HG02840 (cell line): ENCODE data around the gene PDK1.
"Not testable (repeated sequence)": the region's sequence is repeated elsewhere in the genome, so short reads cannot be mapped to it uniquely, and the experiment has no call there.

ENCODE experiments used
- ATAC-seq: cut with Tn5 transposase; IDR thresholded peaks from one replicate; pipeline ENCODE4 v1.9.1; 2021; ENCODE audit warnings: mild to moderate bottlenecking, moderate library complexity, moderate number of reproducible peaks; ENCODE audit not compliant: unreplicated experiment, low FRiP score

Gene PDK1

GRCh38 chr2:172555522-172556283, at the start of gene PDK1:
TSS of gene PDK1 (plus strand) at chr2:172556090. CDS start at chr2:172556151, 61 bp downstream.
- ATAC-seq, result peak; percentile 85

GRCh38 chr2:172507199-172507598, 48.7 kb upstream of the PDK1 start:
- no peak for ATAC-seq

DNA sequence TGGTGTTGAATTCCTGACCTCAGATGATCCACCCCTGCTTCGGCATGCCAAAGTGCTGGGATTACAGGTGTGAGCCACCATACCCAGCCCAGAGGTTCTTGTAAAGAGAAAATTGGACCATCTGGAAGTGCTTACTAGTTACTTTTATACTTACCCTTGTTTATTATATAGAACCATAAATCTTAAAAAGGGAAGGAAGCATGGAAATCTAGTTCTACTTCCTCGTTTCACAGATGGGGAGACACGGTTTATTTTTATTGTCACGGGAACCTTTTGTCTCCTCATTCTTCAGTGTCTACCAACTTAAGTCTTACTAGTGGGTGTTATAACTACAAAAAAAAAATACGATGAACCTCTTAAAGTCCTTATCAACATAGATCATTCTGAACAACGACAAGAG, 45.8 kb upstream of the PDK1 start:
- no peak for ATAC-seq

- ATAC-seq, result no peak
These were observed 45.3 kb upstream of the PDK1 start for GRCh38 chr2:172510548-172510947.

DNA sequence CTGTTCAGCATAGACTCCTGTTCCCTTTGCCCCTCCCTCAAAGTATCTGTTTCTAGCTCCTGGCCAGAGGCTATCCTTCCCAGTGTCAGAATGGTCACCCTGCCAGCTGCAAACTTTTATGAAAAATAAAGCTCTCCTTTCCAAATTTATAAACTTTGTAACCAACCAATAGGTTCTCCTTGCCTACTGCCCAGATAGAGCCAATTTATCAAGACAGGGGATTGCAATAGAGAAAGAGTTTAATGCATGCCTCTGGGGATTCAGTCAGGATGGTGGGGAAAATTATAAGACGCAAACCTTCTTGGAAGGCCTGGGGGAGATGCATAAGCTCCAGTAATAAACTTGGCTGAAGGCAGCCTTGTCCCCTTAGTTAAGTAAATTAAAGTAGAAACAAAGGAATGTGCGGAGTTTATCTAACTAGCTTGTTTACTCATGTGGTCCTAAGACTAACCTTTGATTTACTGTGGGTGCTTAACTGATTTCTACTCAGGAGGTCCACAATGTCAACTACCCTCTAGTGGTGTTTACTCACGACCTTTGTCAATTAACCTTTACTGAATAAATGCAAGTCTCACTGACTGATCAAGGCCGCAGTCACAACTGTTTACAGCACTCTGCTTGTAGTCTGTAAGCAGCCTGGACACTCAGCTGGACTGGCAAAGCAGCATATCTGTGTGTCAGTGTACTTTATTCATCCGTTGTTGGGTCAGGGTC, 42.9 kb upstream of the PDK1 start:
- no peak for ATAC-seq

DNA sequence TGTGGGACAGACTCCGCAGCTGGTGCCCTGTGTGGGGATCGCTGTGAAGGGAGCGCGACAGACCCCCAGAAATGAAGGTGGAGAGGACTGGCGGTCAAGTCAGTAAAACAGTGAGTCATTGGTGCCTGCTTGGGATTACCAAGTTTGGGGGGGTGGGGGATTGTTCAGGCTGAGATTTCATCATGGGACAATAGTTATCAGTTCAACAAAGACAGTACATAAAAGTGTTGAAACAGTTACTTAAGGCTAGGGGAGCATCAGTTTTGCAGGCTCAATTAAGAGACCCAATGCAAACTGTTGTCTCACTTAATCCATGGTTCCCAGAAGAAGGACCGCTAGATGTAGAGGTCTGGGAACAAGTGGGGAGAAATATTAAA, 42.4 kb upstream of the PDK1 start:
- ATAC-seq, result no peak

DNA sequence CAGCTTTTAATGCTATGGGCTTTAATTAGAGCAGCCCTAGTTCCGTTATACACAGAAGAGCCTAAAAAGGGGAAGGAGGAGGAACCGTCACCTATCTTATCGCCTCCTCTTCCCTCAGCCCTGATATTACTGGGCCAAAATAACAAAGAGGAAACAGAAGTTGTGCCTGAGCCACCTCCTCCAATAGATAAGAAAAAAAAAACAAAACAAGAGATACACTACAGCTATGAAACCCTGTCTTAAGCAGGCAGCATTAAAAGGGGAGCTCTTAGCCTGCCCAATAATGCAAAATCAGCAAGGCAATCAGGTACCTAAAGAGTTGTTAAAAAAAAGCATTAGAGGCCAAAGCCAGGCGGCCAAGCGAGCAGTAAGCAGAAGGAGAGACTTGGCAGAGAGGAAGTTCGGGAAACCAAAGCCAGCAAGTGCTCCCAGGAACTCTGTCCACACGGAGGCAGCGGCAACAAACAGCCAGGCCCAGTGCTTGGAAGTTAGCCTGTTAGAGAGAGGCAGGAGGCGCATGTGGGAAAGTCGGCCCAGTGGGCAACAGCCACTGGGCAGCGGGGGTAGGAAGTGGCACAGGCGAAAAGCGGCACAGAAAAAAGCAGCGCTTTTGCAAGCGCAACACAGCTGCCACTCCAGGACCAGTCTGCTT, 41.8 kb upstream of the PDK1 start:
- ATAC-seq, result no peak

DNA sequence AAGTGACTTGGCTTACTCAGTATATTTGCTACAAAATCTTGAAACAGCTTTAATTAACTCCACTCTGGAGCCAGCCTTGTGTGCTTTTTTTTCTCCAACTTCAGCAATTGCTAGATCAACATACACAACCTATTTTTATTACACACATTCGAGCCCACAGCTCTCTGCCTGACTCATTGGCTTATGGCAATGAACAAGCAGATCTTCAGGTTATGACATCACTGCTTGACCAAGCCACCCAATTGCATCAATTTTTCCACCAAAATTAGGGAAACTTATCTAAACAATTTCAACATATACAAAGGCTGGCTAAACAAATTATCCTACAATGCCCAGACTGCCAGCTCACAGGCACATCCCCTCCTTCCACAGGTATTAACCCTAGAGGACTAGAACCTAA, 39.6 kb upstream of the PDK1 start:
- no peak for ATAC-seq

DNA sequence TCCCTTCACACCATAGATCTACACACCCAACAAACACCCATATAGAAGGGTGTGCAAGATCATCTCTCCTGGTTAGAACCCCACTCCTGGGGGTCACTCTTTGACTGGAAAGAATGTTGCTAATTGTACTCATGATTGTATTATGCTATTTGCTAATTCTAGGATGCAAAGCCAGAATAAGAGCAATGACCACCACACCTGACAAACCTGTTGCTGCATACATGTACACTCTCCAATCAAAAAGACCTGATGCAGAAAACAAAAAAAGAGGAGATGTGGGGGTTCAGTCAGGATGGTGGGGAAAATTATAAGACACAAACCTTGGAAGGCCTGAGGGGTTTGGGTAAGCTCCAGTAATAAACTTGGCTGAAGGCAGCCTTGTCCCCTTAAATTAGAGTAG, 36.9 kb upstream of the PDK1 start:
- ATAC-seq, result no peak

- ATAC-seq, result no peak
These were observed 30.3 kb upstream of the PDK1 start for GRCh38 chr2:172525601-172526000.

DNA sequence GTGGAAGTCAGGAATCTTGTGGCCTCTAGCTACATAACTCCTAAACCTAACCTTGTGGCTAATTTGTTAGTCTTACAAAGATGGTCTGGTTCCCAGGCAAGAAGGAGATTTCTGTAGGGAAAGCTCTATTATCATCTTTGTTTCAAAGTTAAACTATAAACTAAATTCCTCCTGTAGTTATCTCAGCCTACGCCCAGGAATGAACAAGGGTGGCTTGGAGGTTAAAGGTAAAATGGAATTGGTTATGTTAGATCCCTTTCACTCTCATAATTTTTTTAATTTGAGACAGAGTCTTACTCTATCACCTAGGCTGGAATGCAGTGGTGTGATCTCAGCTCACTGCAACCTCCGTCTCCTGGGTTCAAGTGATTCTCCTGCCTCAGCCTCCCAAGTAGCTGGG, 24.6 kb upstream of the PDK1 start:
- ATAC-seq, result no peak

DNA sequence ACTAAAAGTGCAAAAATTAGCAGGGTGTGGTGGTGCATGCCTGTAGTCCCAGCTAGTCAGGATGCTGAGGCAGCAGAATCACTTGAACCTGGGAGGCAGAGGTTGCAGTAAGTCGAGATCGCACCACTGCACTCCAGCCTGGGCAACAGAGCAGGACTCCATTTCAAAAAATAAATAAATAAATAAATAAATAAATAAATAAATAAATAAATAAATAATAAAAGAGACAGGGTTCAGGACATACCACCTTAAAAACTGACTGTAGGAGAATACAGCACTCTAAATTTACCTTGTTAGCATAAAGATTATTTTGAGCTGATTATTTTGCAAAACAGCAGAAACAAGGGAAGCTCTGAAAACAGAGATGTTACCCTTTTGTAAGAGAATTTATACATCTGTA, 23.4 kb upstream of the PDK1 start:
- ATAC-seq, result not testable (repeated sequence)

DNA sequence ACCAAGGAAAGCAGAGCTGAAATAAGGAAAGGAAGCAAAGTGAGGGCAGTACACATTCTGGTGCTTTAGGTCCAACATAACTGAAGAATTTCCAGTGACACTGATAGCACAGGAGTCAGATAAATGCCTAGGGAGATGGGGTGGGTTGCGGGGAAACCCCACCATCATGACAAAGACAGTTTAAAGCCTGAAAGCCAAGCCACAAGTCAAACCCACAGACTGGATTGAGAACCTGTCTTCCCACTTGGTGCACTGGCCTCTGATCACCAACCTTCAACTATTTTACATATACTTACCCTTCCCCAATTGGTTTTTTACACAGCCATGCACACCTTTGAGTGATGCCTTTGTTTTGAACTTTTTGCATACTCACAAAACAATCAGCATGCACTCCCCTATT, 22.2 kb upstream of the PDK1 start:
- ATAC-seq, result no peak

GRCh38 chr2:172535119-172535518, 20.8 kb upstream of the PDK1 start:
- no peak for ATAC-seq

- not testable (repeated sequence) for ATAC-seq
These were observed 18.0 kb upstream of the PDK1 start for GRCh38 chr2:172537851-172538250.

DNA sequence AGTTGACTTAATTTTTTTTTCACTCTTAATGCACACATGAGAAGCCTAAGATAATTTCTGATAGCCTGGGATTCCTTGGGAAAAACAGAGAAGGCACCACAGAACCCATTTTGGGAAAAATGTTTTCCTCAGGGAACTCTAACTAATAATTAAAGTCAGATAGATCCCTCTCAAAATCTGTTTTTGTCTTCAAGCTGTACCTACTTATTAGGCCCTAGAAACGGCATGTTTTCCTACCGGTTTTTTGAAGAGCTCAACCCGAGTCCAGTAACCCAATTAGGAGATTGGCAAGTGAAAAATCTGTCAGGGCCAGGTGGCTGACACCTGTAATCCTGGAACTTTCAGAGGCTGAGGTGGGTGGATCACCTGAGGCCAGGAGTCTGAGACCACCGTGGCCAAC, 16.1 kb upstream of the PDK1 start:
- no peak for ATAC-seq

- no peak for ATAC-seq
These were observed 15.5 kb upstream of the PDK1 start for GRCh38 chr2:172540421-172540820.

GRCh38 chr2:172545408-172546075, 10.3 kb upstream of the PDK1 start:
- no peak for ATAC-seq

GRCh38 chr2:172549131-172549530, 6.8 kb upstream of the PDK1 start:
- no peak for ATAC-seq

DNA sequence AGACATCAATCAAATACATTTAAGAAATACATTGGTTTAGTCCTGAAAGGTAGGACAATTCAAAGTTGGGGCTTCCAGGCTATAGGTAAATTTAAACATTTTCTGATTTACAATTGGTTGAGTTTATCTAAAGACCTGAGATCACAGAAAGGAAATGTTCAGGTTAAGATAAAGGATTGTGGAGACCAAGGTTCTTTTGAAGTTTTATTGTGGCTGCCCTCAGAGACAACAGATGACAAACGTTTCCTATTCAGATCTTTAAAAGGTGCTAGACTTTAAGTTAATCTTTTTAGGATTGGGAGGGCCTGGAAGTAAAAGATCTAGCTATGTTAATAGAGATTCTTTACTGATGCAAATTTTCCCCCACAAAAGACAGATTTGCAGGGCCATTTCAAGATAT, 6.1 kb upstream of the PDK1 start:
- ATAC-seq, result not testable (repeated sequence)

DNA sequence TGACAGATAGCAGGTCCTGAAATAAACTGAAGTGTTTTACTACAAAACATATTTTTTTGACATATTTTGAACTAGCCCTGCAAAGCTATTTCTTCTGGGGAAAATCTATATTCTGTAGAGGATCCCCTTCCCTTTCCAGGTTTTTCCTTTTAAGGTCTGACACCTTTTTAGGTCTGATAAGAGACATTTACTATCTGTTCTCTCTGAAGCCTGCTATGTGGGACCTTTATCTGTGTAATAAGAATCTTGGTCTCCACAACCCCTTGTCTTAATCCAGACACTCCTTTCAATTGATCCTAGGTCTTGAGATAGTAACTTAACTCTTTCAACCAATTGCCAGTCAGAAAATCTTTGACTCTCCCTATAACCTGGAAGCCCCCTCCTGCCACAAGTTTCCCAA, 5.5 kb upstream of the PDK1 start:
- no peak for ATAC-seq
